BE2C (cell line): ENCODE data around the gene ZNF653.

Source experiments
- DNase-seq: peaks from one replicate; pipeline ENCODE4 v3.0.0-alpha.2; 2020
- H3K27me3 ChIP-seq: fragments of 250-450 bp; sonication (Bioruptor Pico); 2 replicates; pipeline ENCODE4 v1.5.1; 2020; ENCODE audit warnings: mild to moderate bottlenecking
- H3K36me3 ChIP-seq: fragments of 250-450 bp; sonication (Bioruptor Pico); 2 replicates; pipeline ENCODE4 v1.5.1; 2020; ENCODE audit warnings: mild to moderate bottlenecking
- H3K4me1 ChIP-seq: fragments of 250-450 bp; sonication (Bioruptor Pico); 2 replicates; pipeline ENCODE4 v1.5.1; 2020
- H3K4me3 ChIP-seq: 2 replicates; pipeline ENCODE4 v1.5.1; 2011; ENCODE audit warnings: low read depth, low read length
- H3K9me3 ChIP-seq: fragments of 250-450 bp; sonication (Bioruptor Pico); 2 replicates; pipeline ENCODE4 v1.5.1; 2020
- CTCF ChIP-seq: IDR thresholded peaks from 2 replicates; pipeline ENCODE4 v1.5.1; 2012; ENCODE audit warnings: mild to moderate bottlenecking, low read depth, low read length

The ZNF653 gene

GRCh38 chr19:11486661-11487503 lies 18.8 kb downstream of the ZNF653 start:
- no peaks in the 10 kb centered on the region for H3K4me1 ChIP-seq
- no peaks in the 10 kb centered on the region for H3K36me3 ChIP-seq
- no peak overlapping the region for H3K4me3 ChIP-seq
- no peaks in the 10 kb centered on the region for H3K27me3 ChIP-seq
- TF ChIP-seq CTCF: no peak
- no peak for DNase-seq
- no peaks in the 10 kb centered on the region for H3K9me3 ChIP-seq

GRCh38 chr19:11485245-11485837 lies 20.3 kb downstream of the ZNF653 start:
- DNase-seq: no peak
- no peak for TF ChIP-seq CTCF
- Histone ChIP-seq H3K4me1 (no peaks in the 10 kb centered on the region), H3K36me3 (no peaks in the 10 kb centered on the region), H3K27me3 (peaks cover 3% of the 10 kb centered on the region), H3K9me3 (no peaks in the 10 kb centered on the region), H3K4me3 (no peak overlapping the region)

- Histone ChIP-seq H3K27me3 (peaks cover 9% of the 10 kb centered on the region), H3K36me3 (peaks cover 6% of the 10 kb centered on the region; the same call in 1 of the 2 replicates), H3K4me3 (no peak overlapping the region), H3K9me3 (no peaks in the 10 kb centered on the region), H3K4me1 (peaks cover 3% of the 10 kb centered on the region)
- no peak for DNase-seq
- TF ChIP-seq CTCF: no peak
Measured at GRCh38 chr19:11483366-11484111, 22.1 kb downstream of the ZNF653 start.

GRCh38 chr19:11482384-11483050 lies 23.1 kb downstream of the ZNF653 start:
- no peaks in the 10 kb centered on the region for H3K9me3 ChIP-seq
- peak overlapping the region; percentile 43 for H3K4me3 ChIP-seq
- DNase-seq: peak; percentile 94
- H3K36me3 ChIP-seq: peaks cover 6% of the 10 kb centered on the region; the same call in 1 of the 2 replicates
- H3K4me1 ChIP-seq: peaks cover 3% of the 10 kb centered on the region
- peaks cover 9% of the 10 kb centered on the region for H3K27me3 ChIP-seq
- peak; percentile 82 for TF ChIP-seq CTCF

GRCh38 chr19:11481534-11482383 lies 23.9 kb downstream of the ZNF653 start:
- Histone ChIP-seq H3K4me3 (peak overlapping the region; percentile 43), H3K27me3 (peaks cover 9% of the 10 kb centered on the region), H3K9me3 (no peaks in the 10 kb centered on the region), H3K4me1 (peaks cover 3% of the 10 kb centered on the region), H3K36me3 (peaks cover 6% of the 10 kb centered on the region; the same call in 1 of the 2 replicates)
- peak; percentile 96 for DNase-seq
- TF ChIP-seq CTCF: no peak
